Fibroblast of skin of left quadriceps (primary cell): ENCODE data around the gene CR1L.
"Not testable (repeated sequence)": the region's sequence is repeated elsewhere in the genome, so short reads cannot be mapped to it uniquely, and the experiment has no call there.

Experiments used
- DNase-seq, 2 experiments: peaks; one replicate each; pipeline ENCODE4 v3.0.0-alpha.2; 2013; ENCODE audit warnings: low read depth in 2 of 2

The CR1L gene

GRCh38 chr1:207745839-207746767 lies 101.2 kb downstream of the CR1L start:
- DNase-seq = no peak

- no peak for DNase-seq
These were observed 102.9 kb downstream of the CR1L start for GRCh38 chr1:207747627-207748492.

GRCh38 chr1:207748737-207749528 lies 104.0 kb downstream of the CR1L start:
- no peak for DNase-seq

- DNase-seq = no peak
These were observed 105.8 kb downstream of the CR1L start for GRCh38 chr1:207750631-207751305.

- DNase-seq = not testable (repeated sequence)
These were observed 106.5 kb downstream of the CR1L start for GRCh38 chr1:207751463-207751789.

- DNase-seq = peak; percentile 65 to 69
These were observed 107.0 kb downstream of the CR1L start, which contains the start of gene CD46 for GRCh38 chr1:207751790-207752455. Gene CD46, plus strand, starts transcription at chr1:207752054. Its CDS starts 159 bp downstream, at chr1:207752213.

- DNase-seq = no peak
These were observed 107.6 kb downstream of the CR1L start for GRCh38 chr1:207752456-207752998.

- DNase-seq = no peak
These were observed 108.7 kb downstream of the CR1L start for GRCh38 chr1:207753611-207754010.

- DNase-seq = no peak
These were observed 109.1 kb downstream of the CR1L start for GRCh38 chr1:207754011-207754410.

GRCh38 chr1:207754974-207755700 lies 110.2 kb downstream of the CR1L start:
- DNase-seq = no peak

GRCh38 chr1:207755846-207756693 lies 111.1 kb downstream of the CR1L start:
- DNase-seq = no peak

GRCh38 chr1:207762622-207763021 lies 117.7 kb downstream of the CR1L start:
- DNase-seq = no peak

- no peak for DNase-seq
These were observed 118.2 kb downstream of the CR1L start for GRCh38 chr1:207763091-207763490.

GRCh38 chr1:207763972-207764371 lies 119.0 kb downstream of the CR1L start:
- DNase-seq = no peak

GRCh38 chr1:207766569-207766968 lies 121.6 kb downstream of the CR1L start:
- no peak for DNase-seq

GRCh38 chr1:207770514-207770913 lies 125.6 kb downstream of the CR1L start:
- DNase-seq = not testable (repeated sequence)
